ENCODE data around the gene GALM. TPM values are rescaled to one million over a fixed set of nuclear protein-coding genes. Genes with fewer than 3 reads are reported as not detected.

The GALM gene
- total and polyA plus RNA-seq, 2 of the 13 experiments (the other 11 are each of a cell fraction or from before 2014, with no cell fraction given) = 65.5 to 90.0 TPM

DNA sequence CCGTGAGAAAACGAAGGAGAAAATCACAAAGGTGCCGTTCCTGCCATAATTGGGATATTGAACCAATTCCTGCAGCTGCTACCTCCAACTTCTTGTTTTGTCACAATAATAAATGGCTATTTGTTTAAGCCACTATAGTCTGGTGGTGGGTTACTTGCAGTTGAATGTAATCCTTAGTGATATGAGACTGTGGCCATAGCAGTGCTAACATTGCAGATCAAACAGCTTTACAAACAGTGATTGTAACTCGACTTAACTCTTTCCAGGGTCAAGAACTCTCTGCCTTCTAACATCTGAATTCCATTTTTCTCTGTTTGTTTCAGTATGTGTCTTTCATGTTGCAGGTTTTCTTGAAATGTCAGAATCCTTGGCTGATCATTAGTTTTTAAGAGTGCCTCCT lies 38.5 kb upstream of the GALM start:
- BruUV-seq (replicated peaks) = no TSS peak
- CTCF ChIA-PET (ENCODE audit: low intra/inter-chr PET ratio, low total read pairs) = no interaction called here
- intact Hi-C loops (cut with micrococcal nuclease; ENCODE audit: unreplicated experiment) (loop anchor here (2.0 kb wide), 2 partner anchors 25 to 39 kb away; partner anchors contain the start of genes GALM and HNRNPLL), in situ Hi-C loops (cut with HindIII; ENCODE audit: extremely low pct_ligation_motif_present, low pct_unique_long_range_greater_than_20kb) (no loop called here)
- Histone ChIP-seq H3K27me3 (ENCODE audit: control insufficient read depth in 1 of 2, insufficient read depth in 2 of 2, low read length in 2 of 2) (no peaks in the 10 kb centered on the region), H3K4me3 (replicated peaks in 1 of 3; ENCODE audit: insufficient read depth in 1 of 3, low read depth in 2 of 3, low read length in 3 of 3) (no peak overlapping the region; a peak in 1 of 6 replicates), H3K27ac (ENCODE audit: extremely low read length, insufficient read depth, low read length) (no peak overlapping the region), H3K4me2 (ENCODE audit: low read depth, low read length) (peak overlapping the region; percentile 46), H3K79me2 (ENCODE audit: insufficient read depth, low read length) (no peaks in the 10 kb centered on the region), H4K20me1 (ENCODE audit: insufficient read depth, low read length) (no peaks in the 10 kb centered on the region), H2AFZ (ENCODE audit: low read length) (peak overlapping the region; percentile 20), H3K9ac (ENCODE audit: insufficient read depth, low read depth, low read length) (no peak overlapping the region), H3K9me3 (ENCODE audit: low read length) (0 out of 2 replicates have a peak, but pooled peaks cover 4% of the 10 kb centered on the region), H3K36me3 (replicated peaks in 1 of 2; ENCODE audit: control insufficient read depth in 1 of 2, insufficient read depth in 2 of 2, low read length in 2 of 2) (no peaks in the 10 kb centered on the region), H3K4me1 (ENCODE audit: insufficient read depth, low read length) (peaks cover 50% of the 10 kb centered on the region)
- POLR2A ChIA-PET = interaction anchor here (1.0 to 1.8 kb wide), 2 partner anchors 12 to 39 kb away, joined by 3 to 7 read pairs; partner anchors contain the start of gene GALM
- FAIRE-seq (peak; percentile 64), DNase-seq (ENCODE audit: low spot score) (peak; percentile 52), ATAC-seq (peak; percentile 68)
- TF ChIP-seq, protein P1, sequence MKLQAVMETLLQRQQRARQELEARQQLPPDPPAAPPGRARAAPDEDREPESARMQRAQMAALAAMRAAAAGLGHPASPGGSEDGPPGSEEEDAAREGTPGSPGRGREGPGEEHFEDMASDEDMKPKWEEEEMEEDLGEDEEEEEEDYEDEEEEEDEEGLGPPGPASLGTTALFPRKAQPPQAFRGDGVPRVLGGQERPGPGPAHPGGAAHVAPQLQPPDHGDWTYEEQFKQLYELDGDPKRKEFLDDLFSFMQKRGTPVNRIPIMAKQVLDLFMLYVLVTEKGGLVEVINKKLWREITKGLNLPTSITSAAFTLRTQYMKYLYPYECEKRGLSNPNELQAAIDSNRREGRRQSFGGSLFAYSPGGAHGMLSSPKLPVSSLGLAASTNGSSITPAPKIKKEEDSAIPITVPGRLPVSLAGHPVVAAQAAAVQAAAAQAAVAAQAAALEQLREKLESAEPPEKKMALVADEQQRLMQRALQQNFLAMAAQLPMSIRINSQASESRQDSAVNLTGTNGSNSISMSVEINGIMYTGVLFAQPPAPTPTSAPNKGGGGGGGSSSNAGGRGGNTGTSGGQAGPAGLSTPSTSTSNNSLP (IDR thresholded peaks at IDR 0.05; ENCODE audit: low read depth, low read length) = peak; percentile 19; the same call in 1 of the 2 replicates
- TF ChIP-seq ZNF652 (CRISPR knock-in tag; IDR thresholded peaks at IDR 0.05; ENCODE audit: borderline replicate concordance, low read depth) = peak; percentile 89
- 0 out of 2 replicates have a peak, but pooled peaks have one; percentile 28 for TF ChIP-seq ISL2 (CRISPR knock-in tag; IDR thresholded peaks at IDR 0.05)
- peak; percentile 82 for TF ChIP-seq BCL6 (CRISPR knock-in tag; IDR thresholded peaks at IDR 0.05)
- TF ChIP-seq SOX13 (IDR thresholded peaks at IDR 0.05) = no peak
- peak in 1 of 2 experiments; percentile 43; a peak in 1 of 4 replicates for TF ChIP-seq SOX13 (CRISPR knock-in tag; conservative IDR thresholded peaks at IDR 0.05 in 1 of 2, IDR thresholded peaks at IDR 0.05 in 1 of 2)
- TF ChIP-seq MIXL1 (CRISPR knock-in tag; IDR thresholded peaks at IDR 0.05) = no peak
- TF ChIP-seq, protein P2, sequence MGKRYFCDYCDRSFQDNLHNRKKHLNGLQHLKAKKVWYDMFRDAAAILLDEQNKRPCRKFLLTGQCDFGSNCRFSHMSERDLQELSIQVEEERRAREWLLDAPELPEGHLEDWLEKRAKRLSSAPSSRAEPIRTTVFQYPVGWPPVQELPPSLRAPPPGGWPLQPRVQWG (CRISPR knock-in tag; IDR thresholded peaks at IDR 0.05; ENCODE audit: borderline replicate concordance, low read depth) = no peak
- TF ChIP-seq, protein P3, sequence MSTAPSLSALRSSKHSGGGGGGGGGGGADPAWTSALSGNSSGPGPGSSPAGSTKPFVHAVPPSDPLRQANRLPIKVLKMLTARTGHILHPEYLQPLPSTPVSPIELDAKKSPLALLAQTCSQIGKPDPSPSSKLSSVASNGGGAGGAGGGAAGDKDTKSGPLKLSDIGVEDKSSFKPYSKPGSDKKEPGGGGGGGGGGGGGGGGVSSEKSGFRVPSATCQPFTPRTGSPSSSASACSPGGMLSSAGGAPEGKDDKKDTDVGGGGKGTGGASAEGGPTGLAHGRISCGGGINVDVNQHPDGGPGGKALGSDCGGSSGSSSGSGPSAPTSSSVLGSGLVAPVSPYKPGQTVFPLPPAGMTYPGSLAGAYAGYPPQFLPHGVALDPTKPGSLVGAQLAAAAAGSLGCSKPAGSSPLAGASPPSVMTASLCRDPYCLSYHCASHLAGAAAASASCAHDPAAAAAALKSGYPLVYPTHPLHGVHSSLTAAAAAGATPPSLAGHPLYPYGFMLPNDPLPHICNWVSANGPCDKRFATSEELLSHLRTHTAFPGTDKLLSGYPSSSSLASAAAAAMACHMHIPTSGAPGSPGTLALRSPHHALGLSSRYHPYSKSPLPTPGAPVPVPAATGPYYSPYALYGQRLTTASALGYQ (CRISPR knock-in tag; IDR thresholded peaks at IDR 0.05) = no peak
- TF ChIP-seq, protein P4, sequence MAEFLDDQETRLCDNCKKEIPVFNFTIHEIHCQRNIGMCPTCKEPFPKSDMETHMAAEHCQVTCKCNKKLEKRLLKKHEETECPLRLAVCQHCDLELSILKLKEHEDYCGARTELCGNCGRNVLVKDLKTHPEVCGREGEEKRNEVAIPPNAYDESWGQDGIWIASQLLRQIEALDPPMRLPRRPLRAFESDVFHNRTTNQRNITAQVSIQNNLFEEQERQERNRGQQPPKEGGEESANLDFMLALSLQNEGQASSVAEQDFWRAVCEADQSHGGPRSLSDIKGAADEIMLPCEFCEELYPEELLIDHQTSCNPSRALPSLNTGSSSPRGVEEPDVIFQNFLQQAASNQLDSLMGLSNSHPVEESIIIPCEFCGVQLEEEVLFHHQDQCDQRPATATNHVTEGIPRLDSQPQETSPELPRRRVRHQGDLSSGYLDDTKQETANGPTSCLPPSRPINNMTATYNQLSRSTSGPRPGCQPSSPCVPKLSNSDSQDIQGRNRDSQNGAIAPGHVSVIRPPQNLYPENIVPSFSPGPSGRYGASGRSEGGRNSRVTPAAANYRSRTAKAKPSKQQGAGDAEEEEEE (CRISPR knock-in tag; IDR thresholded peaks at IDR 0.05; ENCODE audit: borderline replicate concordance) = no peak
- 3% methylated on average over 4 of the region's 4 CpGs for WGBS (ENCODE audit: low lambda C conversion rate)

Measured in HepG2 (cell line).